ENCODE data around the gene FRS2. TPM values are rescaled to one million over a fixed set of nuclear protein-coding genes. Genes with fewer than 3 reads are reported as not detected.

Gene FRS2
- polyA plus RNA-seq, 3 donors = 37.1 to 42.4 (median 40.5) TPM

- no peak for DNase-seq
Observed at GRCh38 chr12:69495071-69495470, 24.9 kb downstream of the FRS2 start.

- no peak for DNase-seq
Observed at GRCh38 chr12:69497308-69498026, 27.3 kb downstream of the FRS2 start.

DNA sequence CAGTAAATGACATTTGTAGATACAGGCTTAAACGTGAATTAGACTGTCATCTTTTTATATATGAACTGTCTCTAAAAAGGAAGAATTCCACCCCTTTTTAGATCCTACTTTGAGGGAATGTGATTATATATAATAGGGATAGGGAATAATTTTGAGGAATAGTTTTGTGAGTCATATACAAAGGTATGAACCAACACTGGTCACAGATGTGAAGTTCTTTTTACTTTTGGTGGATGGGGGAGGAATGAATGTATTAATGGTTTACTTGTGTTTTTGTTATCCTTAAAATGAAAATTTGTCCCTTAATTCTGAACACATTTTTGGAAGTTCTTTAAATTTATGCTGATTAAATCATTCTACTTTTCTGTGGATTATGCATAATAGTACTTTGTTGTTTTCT lies 30.4 kb downstream of the FRS2 start:
- DNase-seq = no peak

- DNase-seq = no peak
Observed at GRCh38 chr12:69501154-69501895, 31.1 kb downstream of the FRS2 start.

GRCh38 chr12:69502345-69503081 lies 32.3 kb downstream of the FRS2 start:
- DNase-seq = no peak

DNA sequence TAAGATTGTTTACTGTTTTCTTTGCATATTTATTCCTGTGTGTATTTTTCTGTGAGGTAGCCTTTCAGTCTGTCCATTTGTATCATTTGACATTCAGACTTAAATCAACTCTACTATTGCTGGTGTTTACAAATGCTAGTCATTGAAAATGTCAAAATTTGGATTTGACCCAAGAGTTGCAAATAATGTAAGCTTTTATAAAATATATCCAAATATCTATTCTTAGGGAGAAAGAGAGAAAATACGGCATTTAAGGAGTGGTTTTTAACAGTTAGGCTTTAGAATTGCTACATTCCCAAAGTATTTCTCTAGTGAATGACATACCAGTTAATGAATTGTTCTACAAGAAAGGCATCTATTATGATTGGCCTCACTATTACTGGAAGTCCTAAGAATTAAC lies 37.9 kb downstream of the FRS2 start:
- no peak for DNase-seq

- DNase-seq = no peak
Observed at GRCh38 chr12:69508621-69509020, 38.4 kb downstream of the FRS2 start.

DNA sequence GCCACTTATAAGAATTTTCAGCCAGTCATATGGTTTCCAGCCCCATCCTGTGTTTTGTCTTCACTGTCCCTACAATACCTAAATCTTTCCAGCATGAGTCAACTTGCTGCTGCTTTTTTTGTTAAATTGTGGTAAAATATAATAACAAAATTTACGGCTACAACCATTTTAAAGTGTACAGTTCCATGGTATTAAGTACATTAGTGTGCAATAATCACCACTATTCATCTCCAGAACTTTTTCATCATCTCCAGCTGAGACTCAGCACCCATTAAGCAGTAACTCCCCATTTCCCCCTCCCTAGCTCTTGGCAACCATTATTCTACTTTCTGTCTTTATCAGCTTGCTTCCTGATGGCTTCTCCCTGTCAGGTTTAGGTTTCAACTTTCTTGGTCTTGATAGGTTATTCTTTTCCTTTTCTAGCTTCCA lies 39.1 kb downstream of the FRS2 start:
- no peak for DNase-seq

- no peak for DNase-seq
Observed at GRCh38 chr12:69509904-69510827, 40.0 kb downstream of the FRS2 start.

GRCh38 chr12:69511016-69511415 lies 40.8 kb downstream of the FRS2 start:
- DNase-seq = no peak

DNA sequence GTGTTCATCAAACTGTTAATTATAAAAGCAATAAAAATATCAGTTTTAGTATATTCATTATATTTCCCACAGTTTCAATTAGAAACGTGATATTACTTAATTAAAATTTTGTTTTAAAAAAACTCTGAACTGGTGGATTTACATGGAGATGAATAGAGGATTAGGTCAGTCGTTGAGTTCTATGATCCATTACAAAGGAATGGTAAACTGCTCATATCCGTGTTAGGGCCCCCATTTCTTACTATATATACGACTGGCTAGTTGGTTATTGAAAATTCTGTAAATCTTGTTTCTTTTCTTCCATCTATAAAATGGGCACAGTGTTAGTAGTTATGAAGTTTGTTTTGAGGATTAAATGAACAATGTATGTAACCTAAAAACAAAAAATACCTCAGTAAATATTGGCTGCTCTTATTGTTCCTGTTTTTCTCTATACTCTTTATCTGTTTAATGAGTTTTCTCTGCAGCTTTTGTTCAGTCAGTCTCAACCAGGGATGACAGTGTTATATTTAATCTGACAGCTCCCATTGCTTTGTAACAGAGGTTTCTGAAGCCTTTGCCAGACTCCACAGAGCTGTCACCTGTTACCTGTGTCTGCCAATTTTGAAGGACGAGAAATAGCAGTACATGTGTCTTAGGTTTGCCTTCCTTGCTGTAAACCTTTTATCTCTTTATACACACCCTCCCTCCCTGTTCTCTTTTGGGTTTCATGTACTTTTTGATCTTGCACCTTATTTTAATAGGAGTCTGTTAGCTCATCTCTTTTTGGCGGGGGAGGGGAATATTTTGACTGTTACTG lies 41.5 kb downstream of the FRS2 start:
- DNase-seq = no peak

DNA sequence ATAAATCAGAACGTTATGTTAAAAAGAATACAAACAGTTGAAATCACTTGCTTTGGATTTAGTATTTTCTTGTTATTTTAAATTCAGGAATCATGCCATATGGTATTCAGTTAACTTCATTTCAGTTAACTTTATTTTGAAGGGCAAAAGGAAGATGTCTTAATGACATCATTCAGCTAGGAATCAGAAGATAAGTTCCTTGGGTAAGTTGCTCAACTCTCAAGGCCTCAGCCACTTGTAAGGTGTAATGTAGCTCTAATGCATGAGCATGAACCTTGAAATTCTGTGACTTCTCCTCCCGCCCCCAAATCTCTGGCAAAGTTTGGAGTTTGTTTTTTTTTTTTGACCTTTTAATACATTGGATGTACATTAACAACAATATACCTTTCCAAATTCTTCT lies 42.6 kb downstream of the FRS2 start:
- DNase-seq = no peak

- DNase-seq = no peak
Observed at GRCh38 chr12:69513297-69513696, 43.1 kb downstream of the FRS2 start.

DNA sequence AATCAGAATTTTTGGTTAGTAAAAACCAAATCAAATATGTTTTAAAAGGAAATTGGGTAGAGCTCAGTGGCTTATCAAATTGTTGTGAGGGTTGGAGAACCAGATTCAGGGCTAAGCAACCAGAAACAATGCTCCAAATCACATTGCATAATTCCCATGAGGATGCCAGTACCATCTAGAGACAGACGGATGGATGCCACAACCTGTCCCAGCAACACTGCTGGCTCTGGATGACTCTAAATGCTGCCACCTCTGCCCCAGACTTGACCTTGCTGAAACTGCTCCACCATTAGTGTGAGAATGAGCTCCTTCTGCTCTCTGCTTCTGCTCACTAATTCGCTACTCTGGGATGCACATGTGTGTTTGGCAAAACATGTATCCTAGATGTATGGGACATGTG lies 43.9 kb downstream of the FRS2 start:
- no peak for DNase-seq

DNA sequence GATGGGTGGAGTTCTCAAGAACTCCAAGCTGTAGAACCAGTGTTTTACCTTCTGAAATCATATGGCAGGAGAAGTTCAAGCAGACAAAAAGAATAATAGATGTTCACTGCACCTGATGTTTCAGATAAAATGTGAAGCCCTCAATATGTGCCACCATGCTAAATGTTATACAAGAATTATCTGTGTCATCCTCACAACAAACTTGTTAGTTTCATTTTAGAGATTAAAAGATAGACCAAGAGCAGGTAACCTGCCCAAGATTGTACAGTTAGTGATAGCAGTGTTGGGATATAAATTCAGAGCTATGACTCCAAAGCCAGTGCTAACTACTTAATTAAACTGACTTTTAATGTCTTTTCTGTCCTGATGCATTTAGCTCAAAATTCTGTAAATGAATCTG lies 44.7 kb downstream of the FRS2 start:
- DNase-seq = no peak

- DNase-seq = no peak
Observed at GRCh38 chr12:69515394-69515930, 45.3 kb downstream of the FRS2 start.

DNA sequence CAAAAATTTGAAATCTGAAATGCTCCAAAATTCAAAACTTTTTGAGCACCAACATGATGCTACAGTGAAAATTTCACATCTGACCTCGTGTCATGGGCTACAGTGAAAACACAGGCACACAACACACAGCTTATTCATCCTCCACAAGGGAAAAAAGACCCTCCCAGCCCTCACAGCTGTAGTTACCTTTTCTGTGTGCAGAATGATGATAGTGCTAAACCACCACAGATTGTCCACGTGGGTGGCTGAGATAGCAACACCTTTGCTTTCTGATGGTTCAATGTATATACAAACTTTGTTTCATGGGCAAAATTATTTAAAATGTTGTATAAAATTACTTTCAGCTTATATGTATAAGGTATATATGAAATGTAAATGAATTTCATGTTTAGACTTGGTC lies 46.8 kb downstream of the FRS2 start:
- DNase-seq = no peak

DNA sequence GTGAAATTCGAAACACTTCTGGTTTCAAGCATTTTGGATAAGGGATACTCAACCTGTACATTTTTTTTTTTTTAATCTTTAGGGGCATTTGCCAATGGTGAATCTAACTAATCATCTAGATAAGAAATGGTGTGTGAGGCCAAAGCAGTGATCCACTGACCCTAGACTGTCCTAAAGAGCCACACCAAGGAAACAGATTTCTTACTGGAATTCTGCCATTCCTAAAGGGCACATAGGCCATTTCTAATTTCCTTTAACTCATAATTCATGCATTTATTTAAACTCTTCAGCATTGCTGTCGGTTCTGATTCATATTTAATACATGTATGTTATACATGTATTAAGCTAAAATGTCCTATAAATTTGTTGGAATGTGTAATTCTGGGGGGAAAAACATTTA lies 47.2 kb downstream of the FRS2 start:
- DNase-seq = no peak

DNA sequence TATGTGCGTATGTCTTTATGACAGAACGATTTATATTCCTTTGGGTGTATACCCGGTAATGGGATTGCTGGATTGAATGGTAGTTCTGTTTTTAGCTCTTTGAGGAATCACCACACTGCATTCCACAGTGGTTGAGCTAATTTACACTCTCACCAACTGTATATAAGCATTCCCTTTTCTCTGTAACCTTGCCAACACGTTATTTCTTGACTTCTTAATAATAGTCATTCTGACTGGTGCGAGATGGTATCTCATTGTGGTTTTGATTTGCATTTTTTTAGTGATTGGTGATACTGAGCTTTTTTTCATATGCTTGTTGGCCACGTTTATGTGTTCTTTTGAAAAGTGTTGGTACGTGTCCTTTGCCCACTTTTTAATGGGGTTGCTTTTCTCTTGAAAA lies 49.7 kb downstream of the FRS2 start:
- no peak for DNase-seq

Measured in renal pelvis (tissue), 4 donors.